NCI-H2227 treated with DMSO at 0.1 percent for 48 hours (cell line): ENCODE data around the gene BORCS6.

Experiments
- DNase-seq: peaks from one replicate; lab custom pipeline; 2025; lab: John Stamatoyannopoulos, UW

Gene BORCS6

GRCh38 chr17:8154608-8155155 is 35.3 kb downstream of the BORCS6 start:
- DNase-seq: no peak

DNA sequence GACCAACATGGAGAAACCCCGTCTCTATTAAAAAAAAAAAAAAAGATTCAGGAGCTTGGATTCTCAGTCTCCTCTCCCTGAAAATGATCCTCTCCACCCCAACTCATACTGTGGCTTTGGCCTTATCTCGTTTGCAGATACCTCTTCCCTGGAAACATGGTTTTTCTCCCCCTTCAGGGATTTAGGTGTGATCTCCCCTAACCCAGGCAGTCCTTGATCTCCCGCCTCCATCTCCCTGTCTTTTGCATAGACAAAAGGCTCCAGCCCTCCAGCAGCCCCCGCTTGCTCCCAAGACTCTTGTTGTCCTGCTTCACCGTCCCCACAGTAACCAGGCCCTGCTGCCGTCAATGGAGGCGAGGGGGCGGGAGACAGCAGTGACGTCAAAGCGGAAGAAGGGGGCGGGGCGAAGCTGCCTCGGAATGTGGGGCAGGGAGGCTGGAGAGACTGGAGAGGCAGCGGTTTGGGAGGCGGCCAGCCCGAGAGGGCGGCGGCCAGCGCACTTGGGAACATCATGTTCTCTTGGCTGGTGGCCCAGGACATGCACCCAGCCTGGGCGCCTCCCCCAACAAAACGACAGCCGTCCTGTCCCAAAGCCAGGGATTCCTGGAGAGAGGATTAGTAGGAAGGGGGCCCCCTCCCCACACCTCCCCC is 35.9 kb downstream of the BORCS6 start:
- DNase-seq: peak; percentile 82

DNA sequence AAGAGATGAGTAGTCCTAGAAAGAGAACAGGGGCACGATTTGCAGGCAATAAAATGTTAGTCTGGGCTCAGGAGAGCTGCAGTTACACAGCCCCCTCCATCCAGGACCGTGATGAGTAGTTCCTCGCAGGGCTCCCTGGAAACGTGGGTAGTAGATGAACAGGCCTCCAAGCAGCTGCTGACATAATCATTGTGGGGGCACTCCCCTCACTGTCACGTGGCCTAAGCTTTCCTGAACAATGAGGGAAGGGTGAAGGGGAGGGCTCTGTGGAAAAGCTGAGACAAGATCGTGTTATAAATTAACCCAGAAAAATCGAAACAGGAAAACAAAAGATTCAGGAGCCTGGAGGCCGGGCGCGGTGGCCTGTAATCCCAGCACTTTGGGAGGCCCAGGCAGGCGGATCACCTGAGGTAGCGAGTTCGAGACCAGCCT is 36.4 kb downstream of the BORCS6 start:
- DNase-seq: no peak

GRCh38 chr17:8153031-8153451 is 36.9 kb downstream of the BORCS6 start:
- DNase-seq: no peak

- peak; percentile 83 for DNase-seq
Measured at GRCh38 chr17:8152112-8152775, 37.7 kb downstream of the BORCS6 start, which contains the start of gene PER1. PER1 (minus strand) TSS chr17:8152404; CDS start chr17:8150706, 1,698 bp downstream.

DNA sequence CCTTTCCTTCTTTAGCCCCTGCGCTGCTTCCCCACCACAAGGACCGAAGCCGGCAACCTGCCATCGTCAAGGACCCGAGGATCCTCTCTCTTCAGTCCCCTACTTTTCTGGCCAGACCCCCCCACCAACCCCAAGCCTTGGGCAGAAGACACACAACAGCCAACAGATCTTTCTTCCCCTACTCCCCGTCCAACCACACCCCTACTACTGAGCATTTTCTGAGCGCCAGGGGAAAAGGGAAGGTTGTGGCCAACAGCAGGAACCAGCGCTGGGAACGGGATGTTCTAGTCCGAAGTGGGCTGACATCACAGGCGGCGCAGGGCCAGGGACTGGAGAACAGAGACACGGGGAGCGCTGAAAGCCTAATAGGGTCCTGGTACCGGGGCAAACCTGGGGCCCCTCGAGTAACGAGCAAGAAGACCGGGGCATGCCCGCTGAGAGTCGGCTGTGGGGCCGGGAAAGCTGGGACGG is 38.3 kb downstream of the BORCS6 start:
- DNase-seq: no peak

DNA sequence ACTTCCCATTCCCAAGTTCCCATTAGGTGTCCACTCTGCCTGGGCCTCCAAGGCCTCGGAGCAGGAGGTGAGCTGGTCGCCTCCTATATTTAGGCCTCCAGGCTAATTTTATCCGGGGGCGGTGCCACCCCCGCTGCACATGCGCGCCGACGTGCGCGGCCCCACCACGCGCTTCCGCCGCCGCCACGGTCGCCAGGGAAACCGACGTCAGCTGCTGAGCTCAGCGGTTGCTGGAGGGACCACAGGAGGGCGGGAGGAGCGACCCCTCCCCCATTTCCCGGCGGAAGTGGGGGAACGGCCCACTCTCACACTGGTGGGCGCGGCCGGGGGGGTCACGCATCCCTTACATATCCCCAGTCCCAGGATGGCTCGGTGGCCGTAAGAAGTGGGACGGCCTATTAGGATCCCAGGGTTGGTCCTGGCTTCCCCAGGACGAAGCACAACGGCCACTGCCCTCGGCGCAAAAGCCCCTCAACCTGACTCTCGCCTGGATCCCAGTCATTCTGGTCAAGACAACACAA is 38.8 kb downstream of the BORCS6 start:
- DNase-seq: peak; percentile 76

DNA sequence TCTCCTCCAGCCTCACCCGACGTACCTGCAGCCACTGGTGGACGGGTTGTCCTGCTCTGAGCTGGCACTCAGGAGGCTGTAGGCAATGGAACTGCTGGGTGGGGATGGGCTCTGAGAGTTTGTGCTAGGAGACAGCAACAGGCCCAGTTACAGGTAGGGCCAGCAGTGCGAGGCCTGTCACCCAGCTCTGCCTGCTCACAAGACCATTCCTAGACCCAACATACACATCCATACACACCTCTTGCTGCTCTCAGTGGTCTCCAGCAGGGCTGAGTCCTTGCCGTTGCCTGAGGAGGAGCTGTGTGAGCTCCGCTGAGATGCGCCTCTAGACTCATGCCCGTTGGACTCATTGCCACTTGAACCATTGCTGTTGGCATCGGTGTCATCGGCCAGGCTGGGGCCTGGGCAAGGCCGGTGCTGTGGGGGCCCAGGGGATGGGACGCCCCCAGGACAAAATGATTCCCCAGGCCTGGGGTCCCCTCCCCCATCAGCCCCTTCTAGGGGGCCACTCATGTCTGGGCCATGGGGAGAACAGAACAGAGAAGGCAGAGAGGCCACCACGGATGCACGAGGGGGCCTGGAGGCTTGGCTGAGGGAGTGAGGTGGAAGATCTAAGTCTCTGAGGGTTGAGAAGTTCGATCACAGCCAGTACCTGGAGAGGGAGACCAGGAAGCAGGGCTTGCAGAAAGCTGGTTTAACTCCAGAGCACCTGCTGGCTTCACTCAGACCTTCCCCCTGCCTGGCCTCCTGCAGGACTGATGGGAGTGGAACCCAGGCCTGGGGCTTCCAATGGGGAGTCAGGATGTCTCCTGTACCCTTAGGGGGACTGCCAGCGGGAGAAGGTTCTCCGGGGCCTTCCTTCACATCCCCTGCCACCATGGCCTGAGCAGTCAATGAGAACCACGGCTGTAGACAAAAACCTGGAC is 39.5 kb downstream of the BORCS6 start:
- DNase-seq: no peak

GRCh38 chr17:8149419-8150193 is 40.4 kb downstream of the BORCS6 start:
- DNase-seq: no peak

DNA sequence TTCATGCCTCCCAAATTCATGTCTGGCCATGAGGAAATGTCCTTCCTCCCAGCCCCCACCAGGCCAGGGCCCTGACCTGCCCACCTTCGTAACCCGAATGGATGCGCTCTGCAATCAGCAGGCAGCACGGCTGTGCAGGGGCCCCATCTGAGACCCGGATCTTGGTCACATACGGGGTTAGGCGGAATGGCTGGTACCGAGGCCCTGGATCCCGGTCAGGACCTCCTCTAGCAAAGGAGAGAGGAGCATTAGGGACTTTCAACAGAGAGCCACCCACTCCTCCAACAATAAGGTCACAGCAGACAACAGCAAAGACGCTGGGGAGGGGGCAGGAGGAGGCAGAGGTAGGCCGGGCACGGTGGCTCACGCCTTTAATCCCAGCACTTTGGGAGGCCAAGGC is 41.4 kb downstream of the BORCS6 start:
- no peak for DNase-seq

- no peak for DNase-seq
Measured at GRCh38 chr17:8147805-8148404, 42.1 kb downstream of the BORCS6 start.

GRCh38 chr17:8147141-8147804 is 42.7 kb downstream of the BORCS6 start:
- DNase-seq: no peak

- no peak for DNase-seq
Measured at GRCh38 chr17:8146381-8147140, 43.4 kb downstream of the BORCS6 start.

DNA sequence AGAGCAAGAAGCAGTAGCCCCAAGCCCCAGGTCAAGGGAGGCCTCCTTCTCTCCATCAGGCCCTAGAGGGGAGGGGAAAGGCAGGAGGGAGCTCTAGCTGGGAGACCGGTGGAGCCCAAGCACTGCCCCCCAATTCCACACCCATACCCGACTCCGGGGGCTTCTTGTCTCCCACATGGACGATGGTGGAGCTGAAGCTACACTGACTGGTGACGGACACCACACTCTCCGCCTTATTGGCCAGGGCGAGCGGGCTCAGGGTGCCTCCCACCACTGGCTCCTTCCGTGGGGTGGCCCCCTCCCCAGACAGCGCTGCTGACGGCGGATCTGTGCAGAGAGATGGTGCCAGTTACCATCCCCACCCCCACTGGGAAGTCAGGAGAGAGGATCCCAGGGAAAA is 44.2 kb downstream of the BORCS6 start:
- no peak for DNase-seq

DNA sequence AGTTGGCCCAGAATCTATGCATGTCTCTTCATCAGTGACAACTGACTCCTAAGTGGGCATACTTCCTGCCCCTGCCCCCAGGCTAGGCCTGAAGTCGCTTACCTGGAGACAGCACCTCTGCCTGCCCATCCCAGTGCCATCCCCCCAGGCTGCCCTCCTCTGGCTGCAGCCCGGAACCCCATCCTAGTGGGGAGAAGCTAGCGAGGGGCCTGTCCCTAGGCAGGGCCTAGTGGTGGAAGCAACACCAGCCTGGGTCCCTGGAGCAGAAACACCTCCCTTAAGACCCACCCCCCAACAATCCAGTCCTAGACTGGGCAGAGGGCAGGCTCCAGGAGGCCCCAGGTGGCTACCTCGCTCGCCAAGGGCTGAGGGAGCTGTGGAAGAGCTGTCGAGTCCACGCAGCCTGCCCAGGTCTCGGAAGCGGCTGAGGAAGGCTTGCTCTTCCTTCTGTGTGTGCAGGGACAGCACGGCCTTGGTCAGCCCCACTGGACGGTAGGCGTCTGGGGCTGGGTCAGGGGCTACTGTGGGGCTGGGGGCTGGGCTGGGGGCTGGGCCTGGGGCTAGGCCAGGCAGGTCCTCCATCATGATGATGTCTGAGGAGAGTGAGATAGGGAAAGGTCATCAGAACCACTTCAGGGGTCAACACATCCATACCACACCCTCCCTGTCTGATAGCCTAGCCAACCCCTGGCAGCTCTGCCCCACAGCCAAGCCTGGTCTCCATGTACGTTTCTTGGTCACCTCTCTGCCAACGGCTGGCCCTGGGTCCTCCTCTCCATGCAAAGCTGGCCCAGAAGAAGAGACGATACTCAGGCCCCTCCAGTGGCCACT is 45.4 kb downstream of the BORCS6 start:
- DNase-seq: no peak

- no peak for DNase-seq
Measured at GRCh38 chr17:8143581-8144400, 46.2 kb downstream of the BORCS6 start.

- DNase-seq: no peak
Measured at GRCh38 chr17:8142887-8143580, 46.9 kb downstream of the BORCS6 start.
